CD4-positive, alpha-beta T cell (primary cell): Measurements from ENCODE around the gene SSH3. TPM values are rescaled to one million over a fixed set of nuclear protein-coding genes. Genes with fewer than 3 reads are reported as not detected.

ENCODE experiments used
- ATAC-seq: fragments of 200-7000 bp; cut with Tn5 transposase; one replicate; pipeline ENCODE4 v1.10.0; 2022; ENCODE audit warnings: mild to moderate bottlenecking; ENCODE audit not compliant: poor library complexity
- CTCF ChIA-PET: fragments of 350-600 bp; sonication (Branson Sonifier 250); formaldehyde crosslinking; loops from one replicate; lab custom pipeline; 2021; ENCODE audit warnings: antibody characterized with exemption, inconsistent platforms; lab: Charles Lee
- POLR2A ChIA-PET: fragments of 350-600 bp; sonication (Branson Sonifier 250); formaldehyde crosslinking; loops from one replicate; lab custom pipeline; 2021; ENCODE audit warnings: antibody characterized with exemption, inconsistent platforms; lab: Charles Lee
- DNase-seq, 14 experiments: peaks; one replicate each; pipeline ENCODE4 v3.0.0-alpha.2; 2013 to 2020; ENCODE audit warnings: mixed read lengths in 2 of 14
- H3K27ac ChIP-seq, 2 donors: one replicate each; pipeline versions ENCODE4 v1.5.1 to v1.7.0; 2013; ENCODE audit warnings: low read length in 2 of 2, low read depth in 1 of 2, mild to moderate bottlenecking in 1 of 2
- H3K27me3 ChIP-seq, 2 experiments: 1 replicate in 1 of 2; 2 replicates in 1 of 2; pipeline versions ENCODE4 v1.6.1 to v1.7.0; 2013; ENCODE audit warnings: low read length in 2 of 2, control low read depth in 1 of 2, mild to moderate bottlenecking in 1 of 2, moderate library complexity in 1 of 2; ENCODE audit not compliant: insufficient read depth in 2 of 2, control insufficient read depth in 1 of 2
- H3K36me3 ChIP-seq: one replicate; pipeline ENCODE4 v1.6.1; 2013; ENCODE audit warnings: low read length, control low read depth; ENCODE audit not compliant: insufficient read depth
- H3K4me1 ChIP-seq: one replicate; pipeline ENCODE4 v1.6.1; 2013; ENCODE audit warnings: low read length, control low read depth; ENCODE audit not compliant: insufficient read depth
- H3K4me3 ChIP-seq: one replicate; pipeline ENCODE4 v1.5.1; 2013; ENCODE audit warnings: mild to moderate bottlenecking, low read length, moderate library complexity
- H3K9me3 ChIP-seq, 2 experiments: 1 replicate in 1 of 2; 2 replicates in 1 of 2; pipeline versions ENCODE4 v1.6.1 to v1.7.0; 2013; ENCODE audit warnings: low read length in 2 of 2, mild to moderate bottlenecking in 2 of 2, control low read depth in 1 of 2, moderate library complexity in 1 of 2; ENCODE audit not compliant: control insufficient read depth in 1 of 2, insufficient read depth in 1 of 2
- H3K27ac Mint-ChIP-seq: one replicate; pipeline ENCODE4 v1.8.0; 2020; ENCODE audit warnings: mixed read lengths
- H3K27me3 Mint-ChIP-seq: one replicate; pipeline ENCODE4 v1.8.0; 2021; ENCODE audit warnings: mixed read lengths
- H3K36me3 Mint-ChIP-seq: one replicate; pipeline ENCODE4 v1.8.0; 2021; ENCODE audit warnings: low read depth, mixed read lengths
- H3K4me1 Mint-ChIP-seq: one replicate; pipeline ENCODE4 v1.8.0; 2021; ENCODE audit warnings: low read depth, mixed read lengths
- H3K4me3 Mint-ChIP-seq: one replicate; pipeline ENCODE4 v1.8.0; 2020; ENCODE audit warnings: mild to moderate bottlenecking, mixed read lengths
- H3K9me3 Mint-ChIP-seq: one replicate; pipeline ENCODE4 v1.8.0; 2020; ENCODE audit warnings: mixed read lengths
- intact Hi-C, 2 experiments: fragments of 100-400 bp; cut with DNase I in 1 of 2; cut with micrococcal nuclease in 1 of 2; formaldehyde crosslinking; loops; one replicate each; pipeline versions ENCODE4 v1.15.1 to v1.9.0; 2023 to 2025; cut with DNase I, micrococcal nuclease
- total RNA-seq, 174 experiments: library from RNA in 2 of 174; stranded (reverse) in 2 of 174; gene quantifications; one replicate each; pipeline ENCODE4 v1.2.3 and lab custom pipeline; 2021 to 2026
- TF ChIP-seq, protein P1 (sequence below): fragments of 200-600 bp; IDR thresholded peaks from one replicate; pipeline ENCODE4 v1.8.0; 2022; ENCODE audit warnings: antibody characterized with exemption, mild to moderate bottlenecking

Gene SSH3
- total RNA-seq, 2 experiments from 2014 or later = 8.5 to 8.8 TPM

GRCh38 chr11:67289651-67290479 is 13.5 kb upstream of the SSH3 start:
- CTCF ChIA-PET = interaction anchor here (1.3 to 4.5 kb wide), 7 partner anchors 14 to 54 kb away, joined by 3 to 38 read pairs (median 22); partner anchors contain the start of gene GRK2
- DNase-seq (peak in 1 of 14 experiments; percentile 8), ATAC-seq (no peak)
- TF ChIP-seq, protein P1, sequence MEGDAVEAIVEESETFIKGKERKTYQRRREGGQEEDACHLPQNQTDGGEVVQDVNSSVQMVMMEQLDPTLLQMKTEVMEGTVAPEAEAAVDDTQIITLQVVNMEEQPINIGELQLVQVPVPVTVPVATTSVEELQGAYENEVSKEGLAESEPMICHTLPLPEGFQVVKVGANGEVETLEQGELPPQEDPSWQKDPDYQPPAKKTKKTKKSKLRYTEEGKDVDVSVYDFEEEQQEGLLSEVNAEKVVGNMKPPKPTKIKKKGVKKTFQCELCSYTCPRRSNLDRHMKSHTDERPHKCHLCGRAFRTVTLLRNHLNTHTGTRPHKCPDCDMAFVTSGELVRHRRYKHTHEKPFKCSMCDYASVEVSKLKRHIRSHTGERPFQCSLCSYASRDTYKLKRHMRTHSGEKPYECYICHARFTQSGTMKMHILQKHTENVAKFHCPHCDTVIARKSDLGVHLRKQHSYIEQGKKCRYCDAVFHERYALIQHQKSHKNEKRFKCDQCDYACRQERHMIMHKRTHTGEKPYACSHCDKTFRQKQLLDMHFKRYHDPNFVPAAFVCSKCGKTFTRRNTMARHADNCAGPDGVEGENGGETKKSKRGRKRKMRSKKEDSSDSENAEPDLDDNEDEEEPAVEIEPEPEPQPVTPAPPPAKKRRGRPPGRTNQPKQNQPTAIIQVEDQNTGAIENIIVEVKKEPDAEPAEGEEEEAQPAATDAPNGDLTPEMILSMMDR = no peak
- H3K4me1 ChIP-seq = peaks cover 76% of the 10 kb centered on the region
- Mint-ChIP-seq H3K36me3 (peaks cover 83% of the 10 kb centered on the region), H3K9me3 (no peaks in the 10 kb centered on the region), H3K27me3 (no peaks in the 10 kb centered on the region), H3K4me1 (peaks cover 55% of the 10 kb centered on the region), H3K4me3 (peak overlapping the region; percentile 92), H3K27ac (peak overlapping the region; percentile 87)
- H3K27me3 ChIP-seq = no peaks in the 10 kb centered on the region
- H3K36me3 ChIP-seq = peaks cover 57% of the 10 kb centered on the region
- intact Hi-C loops = loop anchor here (1.0 to 10.0 kb wide), 3 partner anchors 27 to 195 kb away; partner anchors contain the start of gene AIP (in 1 of the 2)
- peak overlapping the region; percentile 29 to 56 for H3K27ac ChIP-seq
- POLR2A ChIA-PET = interaction anchor here (1.0 to 5.5 kb wide), 11 partner anchors 12 to 111 kb away, joined by 4 to 191 read pairs (median 23); partner anchors contain the start of genes GRK2, POLD4, PPP1CA and RAD9A
- H3K9me3 ChIP-seq = no peaks in the 10 kb centered on the region
- peak overlapping the region; percentile 77 for H3K4me3 ChIP-seq

GRCh38 chr11:67290801-67291200 is 12.5 kb upstream of the SSH3 start:
- H3K9me3 ChIP-seq = peaks cover 5 to 6% of the 10 kb centered on the region in 2 experiments
- H3K27ac ChIP-seq = peak overlapping the region in 1 of 2 donors; percentile 53
- H3K27me3 ChIP-seq = no peaks in the 10 kb centered on the region
- Mint-ChIP-seq H3K4me3 (peak overlapping the region; percentile 92), H3K9me3 (no peaks in the 10 kb centered on the region), H3K36me3 (peaks cover 85% of the 10 kb centered on the region), H3K27me3 (no peaks in the 10 kb centered on the region), H3K4me1 (peaks cover 57% of the 10 kb centered on the region), H3K27ac (peak overlapping the region; percentile 87)
- DNase-seq = no peak
- CTCF ChIA-PET = interaction anchor here (0.6 kb wide), 1 partner anchor 18 kb away, joined by 4 read pairs; no protein-coding TSS in a partner anchor
- ATAC-seq = no peak
- H3K4me3 ChIP-seq = peak overlapping the region; percentile 77
- H3K36me3 ChIP-seq = peaks cover 54% of the 10 kb centered on the region
- TF ChIP-seq, protein P1 = no peak
- intact Hi-C loops = loop anchor here in 1 of 2 experiments (10.0 kb wide), 1 partner anchor 46 kb away; no protein-coding TSS in a partner anchor
- POLR2A ChIA-PET = interaction anchor here (0.6 to 5.5 kb wide), 6 partner anchors 10 to 62 kb away, joined by 3 to 188 read pairs (median 4); partner anchors contain the start of gene GRK2
- peaks cover 67% of the 10 kb centered on the region for H3K4me1 ChIP-seq
